Keratinocyte (primary cell): ENCODE measurements around the gene COL7A1.

Source experiments
- EZH2 ChIP-seq: IDR thresholded peaks from one replicate; pipeline ENCODE4 v1.6.1; 2012; ENCODE audit warnings: inconsistent platforms, mild to moderate bottlenecking, low read length, moderate library complexity
- TF ChIP-seq, protein P1 (sequence below), 3 experiments: IDR thresholded peaks in 1 of 3; conservative IDR thresholded peaks in 1 of 3; optimal IDR thresholded peaks in 1 of 3; 2 replicates in 2 of 3; 3 replicates in 1 of 3; pipeline versions ENCODE3 to v1.5.1; 2011; ENCODE audit warnings: low read length in 3 of 3, mild to moderate bottlenecking in 3 of 3, moderate library complexity in 2 of 3, control low read depth in 1 of 3, inconsistent platforms in 1 of 3; ENCODE audit not compliant: insufficient read depth in 2 of 3; ENCODE audit errors: extremely low read depth in 1 of 3

DNA sequence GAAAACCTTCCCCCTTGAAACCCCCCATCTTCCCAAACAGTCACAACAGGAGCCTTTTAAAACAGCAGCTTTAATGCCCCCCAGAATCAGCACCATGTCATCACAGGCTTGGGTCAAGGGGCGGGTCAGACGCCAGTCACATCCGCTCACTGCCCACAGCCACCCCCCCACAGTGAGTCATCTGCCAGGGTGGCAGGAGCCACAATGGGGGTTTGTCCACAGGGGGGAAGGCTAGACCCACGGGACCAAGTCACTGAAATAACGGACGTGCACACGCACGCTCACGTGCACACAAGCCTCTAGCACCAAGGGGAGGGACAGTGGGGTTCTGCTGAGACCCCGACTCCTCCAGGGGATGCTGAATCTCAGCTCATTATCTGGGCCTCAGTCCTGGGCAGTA, 31.1 kb downstream of the COL7A1 start:
- TF ChIP-seq, protein P1, sequence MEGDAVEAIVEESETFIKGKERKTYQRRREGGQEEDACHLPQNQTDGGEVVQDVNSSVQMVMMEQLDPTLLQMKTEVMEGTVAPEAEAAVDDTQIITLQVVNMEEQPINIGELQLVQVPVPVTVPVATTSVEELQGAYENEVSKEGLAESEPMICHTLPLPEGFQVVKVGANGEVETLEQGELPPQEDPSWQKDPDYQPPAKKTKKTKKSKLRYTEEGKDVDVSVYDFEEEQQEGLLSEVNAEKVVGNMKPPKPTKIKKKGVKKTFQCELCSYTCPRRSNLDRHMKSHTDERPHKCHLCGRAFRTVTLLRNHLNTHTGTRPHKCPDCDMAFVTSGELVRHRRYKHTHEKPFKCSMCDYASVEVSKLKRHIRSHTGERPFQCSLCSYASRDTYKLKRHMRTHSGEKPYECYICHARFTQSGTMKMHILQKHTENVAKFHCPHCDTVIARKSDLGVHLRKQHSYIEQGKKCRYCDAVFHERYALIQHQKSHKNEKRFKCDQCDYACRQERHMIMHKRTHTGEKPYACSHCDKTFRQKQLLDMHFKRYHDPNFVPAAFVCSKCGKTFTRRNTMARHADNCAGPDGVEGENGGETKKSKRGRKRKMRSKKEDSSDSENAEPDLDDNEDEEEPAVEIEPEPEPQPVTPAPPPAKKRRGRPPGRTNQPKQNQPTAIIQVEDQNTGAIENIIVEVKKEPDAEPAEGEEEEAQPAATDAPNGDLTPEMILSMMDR (optimal IDR thresholded peaks at IDR 0.05 in 1 of 3, IDR thresholded peaks at IDR 0.05 in 1 of 3, conservative IDR thresholded peaks at IDR 0.05 in 1 of 3; ENCODE audit: extremely low read depth in 1 of 3, insufficient read depth in 2 of 3, low read length in 3 of 3), result no peak
- TF ChIP-seq EZH2, result no peak
